Stimulated activated CD4-positive, alpha-beta T cell treated with anti-CD3 and anti-CD28 coated beads, Interleukin-15, amount 100 ng/mL, for 48 hours (primary cell): ENCODE measurements around the gene CLASP1.
"Not testable (repeated sequence)": the region's sequence is repeated elsewhere in the genome, so short reads cannot be mapped to it uniquely, and the experiment has no call there.

Source experiments
- DNase-seq, 2 donors: peaks; one replicate each; pipeline ENCODE4 v3.0.0-alpha.2; 2020; ENCODE audit warnings: low read depth in 2 of 2

The CLASP1 gene

GRCh38 chr2:121649149-121649595, at the start of gene CLASP1:
Gene CLASP1 (minus strand): TSS chr2:121649462. CDS start chr2:121605895, 43,567 bp downstream.
- peak in 1 of 2 donors; percentile 31 for DNase-seq

GRCh38 chr2:121698318-121698930, 49.2 kb upstream of the CLASP1 start:
- DNase-seq, result no peak

- DNase-seq, result no peak
These were observed 47.9 kb upstream of the CLASP1 start for GRCh38 chr2:121697108-121697631.

GRCh38 chr2:121696410-121696930, 47.2 kb upstream of the CLASP1 start:
- no peak for DNase-seq

GRCh38 chr2:121695171-121695451, 45.8 kb upstream of the CLASP1 start:
- DNase-seq, result no peak

GRCh38 chr2:121694398-121695170, 45.3 kb upstream of the CLASP1 start:
- DNase-seq, result no peak

GRCh38 chr2:121690572-121690971, 41.3 kb upstream of the CLASP1 start:
- not testable (repeated sequence) for DNase-seq

- no peak for DNase-seq
These were observed 40.8 kb upstream of the CLASP1 start for GRCh38 chr2:121690095-121690494.

GRCh38 chr2:121689356-121689755, 40.1 kb upstream of the CLASP1 start:
- DNase-seq, result no peak

- DNase-seq, result no peak
These were observed 39.6 kb upstream of the CLASP1 start for GRCh38 chr2:121688820-121689219.

GRCh38 chr2:121686902-121687301, 37.6 kb upstream of the CLASP1 start:
- DNase-seq, result no peak

GRCh38 chr2:121686218-121686617, 37.0 kb upstream of the CLASP1 start:
- no peak for DNase-seq

- DNase-seq, result no peak
These were observed 33.4 kb upstream of the CLASP1 start for GRCh38 chr2:121682396-121683298.

- DNase-seq, result no peak
These were observed 28.6 kb upstream of the CLASP1 start for GRCh38 chr2:121677855-121678254.

GRCh38 chr2:121671621-121672020, 22.4 kb upstream of the CLASP1 start:
- not testable (repeated sequence) for DNase-seq

GRCh38 chr2:121670181-121670580, 20.9 kb upstream of the CLASP1 start:
- no peak for DNase-seq

GRCh38 chr2:121667618-121668017, 18.4 kb upstream of the CLASP1 start:
- DNase-seq, result no peak

GRCh38 chr2:121666042-121666441, 16.8 kb upstream of the CLASP1 start:
- DNase-seq, result no peak

- no peak for DNase-seq
These were observed 16.2 kb upstream of the CLASP1 start for GRCh38 chr2:121665504-121665903.

GRCh38 chr2:121664713-121665112, 15.5 kb upstream of the CLASP1 start:
- no peak for DNase-seq

GRCh38 chr2:121664086-121664485, 14.8 kb upstream of the CLASP1 start:
- DNase-seq, result no peak

GRCh38 chr2:121663434-121663833, 14.2 kb upstream of the CLASP1 start:
- DNase-seq, result no peak
